ENCODE data around the gene MORC2. TPM values are rescaled to one million over a fixed set of nuclear protein-coding genes. Genes with fewer than 3 reads are reported as not detected.

The MORC2 gene
- 28.4 TPM for total RNA-seq

GRCh38 chr22:30968015-30968923 lies at the start of gene MORC2:
MORC2 (minus strand) TSS chr22:30968774; CDS start chr22:30967889, 885 bp downstream.

GRCh38 chr22:30968924-30969531 lies 454 bp upstream of the MORC2 start, which contains the start of gene TUG1:
TUG1 (plus strand) TSS chr22:30969265.

Small RNAs within 50 kb of the gene (small RNA-seq; reads per million reads assigned to genes)
- gene RF01892 (ENCODE audit: low replicate concordance), result not detected

Other genes with a start within 250 kb of the MORC2 start
- 118 TPM for gene TUG1, start 491 bp upstream of the MORC2 start, total RNA-seq
- gene SMTN, start 112.5 kb upstream of the MORC2 start, total RNA-seq, result 107 TPM
- 29.4 TPM for gene SELENOM, start 138.8 kb upstream of the MORC2 start, total RNA-seq
- 5.0 TPM for gene INPP5J, start 154.2 kb upstream of the MORC2 start, total RNA-seq
- gene PLA2G3, start 171.7 kb upstream of the MORC2 start, total RNA-seq, result not detected
- 30.5 TPM for gene RNF185, start 191.4 kb upstream of the MORC2 start, total RNA-seq
- gene LIMK2, start 243.5 kb upstream of the MORC2 start, total RNA-seq, result 55.2 TPM

All from metanephros (tissue), 2 donors.